ENCODE measurements around the gene SLC2A4RG. TPM values are rescaled to one million over a fixed set of nuclear protein-coding genes. Genes with fewer than 3 reads are reported as not detected.

The SLC2A4RG gene
- polyA plus RNA-seq, 1 of the 3 experiments (the other 2 are of a cell fraction): 90.9 TPM

GRCh38 chr20:63732118-63733095 is 7.2 kb upstream of the SLC2A4RG start:
- Histone ChIP-seq H3K9me3 (no peaks in the 10 kb centered on the region), H3K27me3 (ENCODE audit: insufficient read depth) (no peaks in the 10 kb centered on the region), H4K20me1 (ENCODE audit: insufficient read depth) (peaks cover 8% of the 10 kb centered on the region; the same call in 1 of the 2 replicates), H3F3A (replicated peaks; ENCODE audit: insufficient read depth) (peaks cover 16% of the 10 kb centered on the region), H3K9me2 (no peaks in the 10 kb centered on the region), H3K4me1 (ENCODE audit: control insufficient read depth in 1 of 2, insufficient read depth in 2 of 2, low read depth in 1 of 2, low read length in 1 of 2) (no peaks in the 10 kb centered on the region), H2AFZ (ENCODE audit: low read depth) (no peak overlapping the region), H3K4me2 (no peak overlapping the region), H3K9ac (no peak overlapping the region), H3K4me3 (ENCODE audit: low read depth in 2 of 2, low read length in 1 of 2) (no peak overlapping the region), H3K36me3 (replicated peaks in 1 of 2; ENCODE audit: control insufficient read depth in 1 of 2, insufficient read depth in 2 of 2, low read length in 1 of 2) (peaks cover 17 to 18% of the 10 kb centered on the region in 2 experiments), H3K27ac (ENCODE audit: low read depth in 2 of 2, low read length in 1 of 2) (no peak overlapping the region), H3K79me2 (ENCODE audit: insufficient read depth) (peaks cover 42% of the 10 kb centered on the region)
- no peak for DNase-seq
- POLR2A ChIA-PET: no interaction called here
- CTCF ChIA-PET: no interaction called here
- WGBS (ENCODE audit: low lambda C conversion rate): 91% methylated on average over 38 of the region's 38 CpGs
- no peak for TF ChIP-seq TAF1 (IDR thresholded peaks at IDR 0.05; ENCODE audit: borderline replicate concordance, low read depth, low read length)

- no peak overlapping the region for H3K27ac ChIP-seq (ENCODE audit: low read depth in 2 of 2, low read length in 1 of 2)
- over 99% methylated on average over 13 of the region's 13 CpGs for WGBS (ENCODE audit: low lambda C conversion rate)
- H3F3A ChIP-seq (replicated peaks; ENCODE audit: insufficient read depth): peaks cover 16% of the 10 kb centered on the region
- no peak overlapping the region for H3K4me2 ChIP-seq
- H4K20me1 ChIP-seq (ENCODE audit: insufficient read depth): peaks cover 8% of the 10 kb centered on the region; the same call in 1 of the 2 replicates
- H3K9me3 ChIP-seq: no peaks in the 10 kb centered on the region
- peaks cover 36% of the 10 kb centered on the region for H3K79me2 ChIP-seq (ENCODE audit: insufficient read depth)
- H3K9ac ChIP-seq: no peak overlapping the region
- H3K9me2 ChIP-seq: no peaks in the 10 kb centered on the region
- no peak overlapping the region for H3K4me3 ChIP-seq (ENCODE audit: low read depth in 2 of 2, low read length in 1 of 2)
- no peak overlapping the region for H2AFZ ChIP-seq (ENCODE audit: low read depth)
- H3K27me3 ChIP-seq (ENCODE audit: insufficient read depth): no peaks in the 10 kb centered on the region
- ChIA-PET CTCF (no interaction called here), POLR2A (no interaction called here)
- H3K4me1 ChIP-seq (ENCODE audit: control insufficient read depth in 1 of 2, insufficient read depth in 2 of 2, low read depth in 1 of 2, low read length in 1 of 2): no peaks in the 10 kb centered on the region
- TF ChIP-seq IRF3 (IDR thresholded peaks at IDR 0.05; ENCODE audit: low read depth, low read length) (no peak), FOXJ3 (CRISPR knock-in tag; IDR thresholded peaks at IDR 0.05) (no peak), TEAD4 (IDR thresholded peaks at IDR 0.05; ENCODE audit: borderline replicate concordance, insufficient read depth) (no peak), EZH2phosphoT487 (IDR thresholded peaks at IDR 0.05; ENCODE audit: borderline replicate concordance, low read depth) (no peak), TAF1 (IDR thresholded peaks at IDR 0.05; ENCODE audit: borderline replicate concordance, low read depth, low read length) (no peak), JUND (IDR thresholded peaks at IDR 0.05) (no peak), CHD2 (IDR thresholded peaks at IDR 0.05; ENCODE audit: low read length, partially characterized antibody) (no peak), SIN3A (IDR thresholded peaks at IDR 0.05; ENCODE audit: borderline replicate concordance, low read depth, low read length) (no peak), FOSL2 (IDR thresholded peaks at IDR 0.05; ENCODE audit: borderline replicate concordance, low read depth) (no peak), NFIC (IDR thresholded peaks at IDR 0.05; ENCODE audit: borderline replicate concordance) (no peak), POLR2AphosphoS5 (IDR thresholded peaks at IDR 0.05; ENCODE audit: low read depth, low read length) (no peak), GATA2 (CRISPR knock-in tag; IDR thresholded peaks at IDR 0.05) (no peak), MEF2A (IDR thresholded peaks at IDR 0.05; ENCODE audit: borderline replicate concordance, low read depth) (no peak), USF1 (IDR thresholded peaks at IDR 0.05; ENCODE audit: borderline replicate concordance, low read depth) (no peak), NRF1 (IDR thresholded peaks at IDR 0.05; ENCODE audit: low read depth, low read length) (no peak), MAX (IDR thresholded peaks at IDR 0.05; ENCODE audit: low read depth) (no peak)
- DNase-seq: no peak
- H3K36me3 ChIP-seq (replicated peaks in 1 of 2; ENCODE audit: control insufficient read depth in 1 of 2, insufficient read depth in 2 of 2, low read length in 1 of 2): peaks cover 17 to 18% of the 10 kb centered on the region in 2 experiments
Measured at GRCh38 chr20:63733117-63733516, 6.5 kb upstream of the SLC2A4RG start.

Data from SK-N-SH (cell line).